ENCODE results near the gene KY. TPM values are rescaled to one million over a fixed set of nuclear protein-coding genes. Genes with fewer than 3 reads are reported as not detected.

The KY gene
- total and polyA plus RNA-seq, 2 of the 8 experiments (the other 6 are each of a cell fraction or from before 2014, with no cell fraction given) = not detected

- no peak overlapping the region for H4K5ac ChIP-seq (ENCODE audit: insufficient read length, low read depth, low read length)
- no peak overlapping the region for H3K9ac ChIP-seq (replicated peaks in 1 of 4; ENCODE audit: extremely low read depth in 1 of 4, low read depth in 3 of 4, low read length in 3 of 4)
- H3K23me2 ChIP-seq (ENCODE audit: low read depth, low read length) = no peaks in the 10 kb centered on the region
- no peak overlapping the region for H2BK120ac ChIP-seq (replicated peaks; ENCODE audit: low read depth, low read length)
- peaks cover 0 to 10% (median 2%) of the 10 kb centered on the region in 4 experiments; a peak in 3 of 7 replicates for H3K4me1 ChIP-seq (replicated peaks in 1 of 4; ENCODE audit: control insufficient read depth in 3 of 4, insufficient read depth in 4 of 4, low read length in 3 of 4)
- DNase-seq (ENCODE audit: low read depth in 1 of 2, low spot score in 2 of 2) (peak; percentile 29 to 71), FAIRE-seq (no peak)
- ChIA-PET CTCF (ENCODE audit: partially characterized antibody) (interaction anchor here (0.6 to 13.3 kb wide), 50 partner anchors 9 to 1174 kb away, joined by 3 to 197 read pairs (median 5); partner anchors contain the start of genes EPHB1 and KY), POLR2A (ENCODE audit: partially characterized antibody) (interaction anchor here (0.5 to 1.3 kb wide), 2 partner anchors 11 to 39 kb away, joined by 3 to 5 read pairs; no protein-coding TSS in a partner anchor)
- no peak overlapping the region for H2BK15ac ChIP-seq (ENCODE audit: low read length)
- no peaks in the 10 kb centered on the region for H3K9me3 ChIP-seq (ENCODE audit: insufficient read depth in 2 of 2, low read depth in 1 of 2, low read length in 1 of 2)
- H3K4me3 ChIP-seq (ENCODE audit: extremely low read depth in 1 of 4, insufficient read depth in 2 of 4, low read depth in 3 of 4, low read length in 4 of 4) = no peak overlapping the region; a peak in 2 of 8 replicates
- no peaks in the 10 kb centered on the region for H3K36me3 ChIP-seq (ENCODE audit: control insufficient read depth in 2 of 4, insufficient read depth in 4 of 4, low read length in 3 of 4)
- no peak overlapping the region for H2BK12ac ChIP-seq (ENCODE audit: low read depth, low read length)
- WGBS, 2 experiments (ENCODE audit: extremely low coverage in 1 of 2, insufficient coverage in 1 of 2, insufficient read length in 1 of 2, insufficient replicate concordance in 2 of 2, low coverage in 1 of 2, low lambda C conversion rate in 2 of 2, missing lambda C conversion rate in 1 of 2) = 70% methylated on average over 17 of the region's 19 CpGs; no CpG with 5 or more reads in 1 of the 2 experiments
- H3K4me2 ChIP-seq (ENCODE audit: insufficient read depth in 1 of 2, low read depth in 2 of 2, low read length in 2 of 2) = peak overlapping the region; percentile 4 to 56; a peak in 1 of 4 replicates
- no peak overlapping the region for H2BK20ac ChIP-seq (ENCODE audit: low read length)
- no peak overlapping the region for H2AK5ac ChIP-seq (ENCODE audit: low read depth, low read length)
- no peak overlapping the region for H4K8ac ChIP-seq (ENCODE audit: extremely low read depth, insufficient read depth, low read length)
- H3K14ac ChIP-seq (ENCODE audit: insufficient read length) = no peak overlapping the region
- H3K4ac ChIP-seq (replicated peaks; ENCODE audit: insufficient read length, low read depth, low read length) = no peak overlapping the region
- H3K79me1 ChIP-seq (ENCODE audit: low read depth, low read length) = no peaks in the 10 kb centered on the region
- peaks cover 0 to 5% (median 2%) of the 10 kb centered on the region in 4 experiments; a peak in 2 of 7 replicates for H3K27me3 ChIP-seq (replicated peaks in 1 of 4; ENCODE audit: control insufficient read depth in 3 of 4, extremely low read depth in 1 of 4, insufficient read depth in 3 of 4, low read length in 3 of 4)
- H3K23ac ChIP-seq (ENCODE audit: insufficient read length) = no peak overlapping the region
- no peak overlapping the region for H2AFZ ChIP-seq (ENCODE audit: low read length)
- H4K91ac ChIP-seq (replicated peaks; ENCODE audit: insufficient read length, low read length) = no peak overlapping the region
- H3K79me2 ChIP-seq (ENCODE audit: control insufficient read depth in 1 of 2, insufficient read depth in 2 of 2, low read length in 2 of 2) = no peaks in the 10 kb centered on the region
- no peak overlapping the region for H3K27ac ChIP-seq (ENCODE audit: low read depth, low read length)
- no peak overlapping the region for H3K56ac ChIP-seq (replicated peaks; ENCODE audit: insufficient read length, low read depth, low read length)
- peaks cover 0 to 3% of the 10 kb centered on the region in 2 experiments for H4K20me1 ChIP-seq (replicated peaks in 1 of 2; ENCODE audit: control insufficient read depth in 1 of 2, insufficient read depth in 2 of 2, low read length in 2 of 2)
- no peak overlapping the region for H3K18ac ChIP-seq (ENCODE audit: extremely low read depth, low read length)
- H2BK5ac ChIP-seq (ENCODE audit: low read depth, low read length) = no peak overlapping the region
- TF ChIP-seq POLR2AphosphoS5 (IDR thresholded peaks at IDR 0.05; ENCODE audit: low read depth, low read length) (no peak), E2F6 (IDR thresholded peaks at IDR 0.05) (0 out of 2 replicates have a peak, but pooled peaks have one; percentile 29), SIN3A (conservative IDR thresholded peaks at IDR 0.05 in 1 of 2, IDR thresholded peaks at IDR 0.05 in 1 of 2; ENCODE audit: low read depth in 1 of 2, low read length in 2 of 2) (peak; percentile 83 to 94; a peak in 3 of 4 replicates), YY1 (IDR thresholded peaks at IDR 0.05; ENCODE audit: low read depth, low read length) (no peak), EP300 (IDR thresholded peaks at IDR 0.05; ENCODE audit: borderline replicate concordance in 1 of 2, low read depth in 2 of 2, low read length in 2 of 2) (no peak), TCF12 (IDR thresholded peaks at IDR 0.05; ENCODE audit: low read depth, low read length) (no peak), SP4 (IDR thresholded peaks at IDR 0.05; ENCODE audit: low read length) (no peak), RFX5 (IDR thresholded peaks at IDR 0.05; ENCODE audit: borderline replicate concordance, low read depth, low read length) (peak; percentile 80), NANOG (IDR thresholded peaks at IDR 0.05; ENCODE audit: insufficient read depth, low read depth, low read length, poor library complexity, severe bottlenecking) (no peak)
Observed at GRCh38 chr3:134601539-134602439, 49.0 kb downstream of the KY start.

All from H1 (cell line).